Fibroblast of skin of abdomen (primary cell): Measurements from ENCODE around the gene RPS2.
"Not testable (repeated sequence)": the region's sequence is repeated elsewhere in the genome, so short reads cannot be mapped to it uniquely, and the experiment has no call there.

ENCODE experiments used
- DNase-seq: peaks from one replicate; pipeline ENCODE4 v3.0.0-alpha.2; 2013

The RPS2 gene

GRCh38 chr16:1941162-1942046 is 23.2 kb downstream of the RPS2 start:
- DNase-seq, result peak; percentile 34

- no peak for DNase-seq
Observed at GRCh38 chr16:1940273-1941161, 24.1 kb downstream of the RPS2 start.

- not testable (repeated sequence) for DNase-seq
Observed at GRCh38 chr16:1939833-1940232, 24.8 kb downstream of the RPS2 start.

GRCh38 chr16:1938910-1939309 is 25.7 kb downstream of the RPS2 start:
- no peak for DNase-seq

- DNase-seq, result no peak
Observed at GRCh38 chr16:1938316-1938715, 26.3 kb downstream of the RPS2 start.

- DNase-seq, result no peak
Observed at GRCh38 chr16:1936945-1937479, 27.6 kb downstream of the RPS2 start.

GRCh38 chr16:1933097-1933661 is 31.4 kb downstream of the RPS2 start:
- DNase-seq, result no peak

GRCh38 chr16:1932050-1933028 is 32.3 kb downstream of the RPS2 start:
- no peak for DNase-seq

- DNase-seq, result no peak
Observed at GRCh38 chr16:1930338-1930720, 34.3 kb downstream of the RPS2 start.

GRCh38 chr16:1929578-1930337 is 34.9 kb downstream of the RPS2 start:
- DNase-seq, result peak; percentile 80

- DNase-seq, result peak; percentile 40
Observed at GRCh38 chr16:1929105-1929504, 35.5 kb downstream of the RPS2 start.

- no peak for DNase-seq
Observed at GRCh38 chr16:1926271-1926670, 38.4 kb downstream of the RPS2 start.

GRCh38 chr16:1924095-1924494 is 40.5 kb downstream of the RPS2 start:
- DNase-seq, result no peak

GRCh38 chr16:1923299-1924034 is 41.2 kb downstream of the RPS2 start:
- peak; percentile 47 for DNase-seq

- no peak for DNase-seq
Observed at GRCh38 chr16:1922357-1922756, 42.3 kb downstream of the RPS2 start.

- DNase-seq, result no peak
Observed at GRCh38 chr16:1920727-1921171, 43.9 kb downstream of the RPS2 start.

- not testable (repeated sequence) for DNase-seq
Observed at GRCh38 chr16:1920122-1920521, 44.5 kb downstream of the RPS2 start.

GRCh38 chr16:1919327-1919998 is 45.2 kb downstream of the RPS2 start:
- DNase-seq, result no peak
